NCI-H187 (cell line): ENCODE measurements around the gene MYO5B.
"Not testable (repeated sequence)": the region's sequence is repeated elsewhere in the genome, so short reads cannot be mapped to it uniquely, and the experiment has no call there.

Source experiments
- DNase-seq, 2 experiments: peaks; one replicate each; lab custom pipeline; 2025; lab: John Stamatoyannopoulos, UW

The MYO5B gene

DNA sequence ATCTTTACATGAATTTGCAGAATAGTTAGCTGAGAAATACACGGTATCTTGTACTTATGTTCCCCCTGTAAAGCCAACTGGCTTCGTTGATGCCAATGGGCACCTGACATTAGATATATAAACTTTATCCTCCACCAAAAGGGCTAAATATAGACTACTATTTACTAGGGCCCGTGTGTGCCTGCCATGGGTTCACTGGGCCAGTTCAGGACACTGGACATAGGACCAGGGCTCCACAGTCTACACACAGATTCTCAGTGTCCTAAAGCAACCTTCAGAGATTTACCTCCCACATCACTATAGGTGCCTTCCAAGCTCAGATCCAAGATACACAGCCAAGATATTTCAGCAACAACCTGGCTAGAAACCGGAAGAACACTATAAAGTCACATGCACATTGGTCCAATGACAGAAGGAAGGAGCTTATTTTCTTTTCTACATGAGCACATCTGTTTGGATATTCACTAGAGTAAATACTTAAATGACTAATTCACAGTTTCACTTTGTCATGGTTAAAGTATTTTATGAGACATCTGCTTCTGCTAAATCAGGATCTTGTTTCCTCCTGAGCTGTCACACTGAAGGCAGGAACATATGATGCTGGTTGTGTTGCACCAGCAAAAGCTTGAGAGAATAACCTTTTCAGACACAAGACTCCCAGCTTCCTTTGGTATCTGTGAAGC is 95.1 kb downstream of the MYO5B start:
- DNase-seq = no peak

DNA sequence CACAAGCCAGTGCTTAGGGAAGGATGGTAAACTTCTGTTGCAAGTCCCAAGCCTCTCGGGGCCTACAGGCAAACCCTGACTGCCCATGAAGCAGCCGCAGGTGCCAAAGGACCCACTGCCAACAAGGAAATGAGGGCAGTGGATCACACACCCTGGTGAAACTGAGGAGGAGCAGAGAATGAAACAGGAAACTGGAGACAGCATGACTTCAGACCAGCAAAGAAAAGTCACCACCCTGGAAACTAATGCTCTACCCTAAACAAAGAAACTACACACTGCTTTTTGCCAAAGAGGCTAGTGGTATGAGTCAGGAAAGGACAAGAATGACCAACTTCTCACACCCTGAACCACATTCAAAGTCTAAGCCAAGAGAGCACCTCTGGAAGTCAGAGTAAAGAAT is 97.2 kb downstream of the MYO5B start:
- no peak for DNase-seq

DNA sequence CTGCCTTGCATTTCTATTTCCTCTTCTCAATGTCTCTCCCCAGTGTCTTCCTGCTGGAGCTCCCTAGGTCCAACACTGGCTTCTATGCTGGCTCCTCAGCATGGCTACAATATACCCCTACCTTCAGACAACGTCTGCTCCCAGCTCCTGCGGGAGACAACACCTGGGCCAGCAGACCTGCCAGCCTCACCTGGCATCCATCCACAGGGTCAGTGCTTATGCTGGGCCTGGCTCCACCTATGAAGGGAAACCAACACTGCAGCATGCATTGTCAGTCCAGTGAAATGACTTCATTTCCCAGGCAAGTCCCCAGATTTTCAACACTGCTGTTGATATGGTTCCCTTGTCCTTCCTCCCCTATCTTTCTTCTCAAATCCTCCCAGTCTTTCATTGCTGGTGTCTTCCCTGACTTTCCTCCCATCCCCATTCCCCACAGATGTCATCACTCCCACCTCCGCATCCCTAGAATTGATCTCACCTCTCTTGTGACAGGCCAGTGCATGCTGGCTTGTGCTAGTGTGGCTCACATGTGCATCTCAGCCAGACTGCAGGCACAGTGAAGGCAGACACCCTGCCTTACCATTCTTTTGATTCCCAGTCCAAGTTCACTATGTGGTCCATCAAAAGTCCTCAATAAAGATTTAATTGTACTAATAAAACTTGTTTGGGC is 98.0 kb downstream of the MYO5B start:
- no peak for DNase-seq

DNA sequence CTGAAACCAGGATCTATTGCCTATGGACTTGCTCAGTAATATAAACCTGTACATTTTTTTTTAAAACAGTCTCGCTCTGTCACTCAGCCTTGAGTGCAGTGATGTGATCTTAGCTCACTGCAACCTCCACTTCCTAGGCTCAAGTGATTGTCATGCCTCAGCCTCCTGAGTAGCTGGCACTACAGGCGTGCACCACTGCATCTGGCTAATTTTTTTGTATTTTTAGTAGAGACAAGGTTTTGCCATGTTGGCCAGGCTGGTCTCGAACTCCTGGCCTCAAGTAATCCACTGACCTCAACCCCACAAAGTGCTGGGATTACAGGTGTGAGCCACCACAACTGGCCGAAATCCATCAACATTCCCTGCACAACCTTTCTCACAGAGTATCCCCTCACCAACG is 100.2 kb downstream of the MYO5B start:
- not testable (repeated sequence) for DNase-seq

DNA sequence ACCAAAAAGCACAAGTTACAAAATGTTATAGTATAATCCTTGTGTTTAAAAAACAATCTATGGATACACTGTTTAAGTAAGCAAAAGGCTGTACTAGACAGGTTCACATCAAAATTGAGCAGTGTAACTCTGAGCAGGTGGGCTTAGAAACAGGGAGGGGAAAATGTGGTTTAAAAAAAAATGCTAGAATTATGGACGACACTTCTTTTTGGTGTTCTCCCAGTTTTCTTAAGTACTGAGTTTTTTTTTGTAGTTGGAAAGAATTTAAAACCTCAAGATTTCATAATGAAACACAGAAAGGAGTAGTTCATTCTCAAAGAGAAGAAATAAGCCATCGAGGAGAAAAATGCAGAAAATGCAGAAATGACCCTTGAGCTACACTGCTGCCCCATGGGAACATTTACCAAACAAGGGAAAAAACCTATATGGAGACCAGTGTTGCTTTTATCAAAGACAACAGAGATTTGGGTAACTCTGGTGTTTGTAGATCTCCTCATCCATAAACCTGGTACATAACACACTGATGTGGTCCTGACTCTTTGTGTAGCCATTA is 100.7 kb downstream of the MYO5B start:
- DNase-seq = no peak

DNA sequence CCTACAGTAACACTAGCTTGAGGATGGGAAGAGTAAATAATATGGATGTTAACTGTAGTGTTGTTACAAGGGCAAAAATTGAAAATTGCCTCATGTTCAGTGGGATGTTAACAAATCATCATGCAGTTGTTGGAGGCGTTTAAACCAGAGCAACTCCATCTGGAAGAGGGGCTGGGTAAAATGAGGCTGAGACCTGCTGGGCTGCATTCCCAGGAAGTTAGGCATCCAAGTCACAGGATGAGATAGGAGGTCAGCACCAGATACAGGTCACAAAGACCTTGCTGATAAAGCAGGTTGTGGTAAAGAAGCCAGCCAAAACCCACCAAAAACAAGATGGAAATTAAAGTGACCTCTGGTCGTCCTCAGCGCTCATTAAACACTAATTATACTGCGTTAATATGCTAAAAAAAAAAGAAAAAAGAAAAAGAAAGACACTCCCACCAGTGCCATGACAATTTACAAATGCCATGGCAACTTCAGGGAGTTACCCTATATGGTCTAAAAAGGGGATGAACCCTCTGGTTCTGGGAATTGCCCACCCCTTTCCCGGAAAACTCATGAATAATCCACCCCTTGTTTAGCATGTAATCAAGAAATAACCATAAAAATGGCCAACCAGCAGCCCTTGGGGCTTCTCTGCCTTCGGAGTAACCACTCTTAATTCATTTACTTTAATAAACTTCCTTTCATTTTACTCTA is 101.4 kb downstream of the MYO5B start:
- DNase-seq = no peak

DNA sequence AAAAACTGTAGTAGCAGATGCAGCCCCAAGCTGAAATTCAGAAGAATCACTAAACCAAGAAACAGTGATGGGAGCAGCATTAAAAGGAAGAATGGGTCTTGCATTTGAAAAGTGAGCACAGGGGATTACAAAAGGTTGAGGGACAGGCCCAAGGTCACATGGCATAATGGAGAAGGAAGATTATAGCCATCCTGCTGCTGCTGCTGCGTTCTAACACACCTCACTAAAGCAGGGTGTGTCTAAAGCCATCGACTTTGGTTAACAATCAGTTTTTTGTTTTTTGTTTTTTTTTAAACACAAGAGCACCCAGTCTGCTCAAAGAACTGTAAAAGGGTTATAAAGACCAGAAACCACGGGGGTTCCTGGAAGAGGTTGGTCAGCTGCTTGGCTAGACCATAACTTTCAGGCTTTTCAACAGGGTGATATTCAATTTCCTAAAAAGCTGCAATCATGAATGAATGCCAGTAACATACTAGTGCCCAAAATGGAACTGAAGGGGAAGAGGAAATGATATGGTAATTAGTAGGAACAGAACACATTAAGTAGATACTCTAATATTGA is 102.6 kb downstream of the MYO5B start:
- no peak for DNase-seq

DNA sequence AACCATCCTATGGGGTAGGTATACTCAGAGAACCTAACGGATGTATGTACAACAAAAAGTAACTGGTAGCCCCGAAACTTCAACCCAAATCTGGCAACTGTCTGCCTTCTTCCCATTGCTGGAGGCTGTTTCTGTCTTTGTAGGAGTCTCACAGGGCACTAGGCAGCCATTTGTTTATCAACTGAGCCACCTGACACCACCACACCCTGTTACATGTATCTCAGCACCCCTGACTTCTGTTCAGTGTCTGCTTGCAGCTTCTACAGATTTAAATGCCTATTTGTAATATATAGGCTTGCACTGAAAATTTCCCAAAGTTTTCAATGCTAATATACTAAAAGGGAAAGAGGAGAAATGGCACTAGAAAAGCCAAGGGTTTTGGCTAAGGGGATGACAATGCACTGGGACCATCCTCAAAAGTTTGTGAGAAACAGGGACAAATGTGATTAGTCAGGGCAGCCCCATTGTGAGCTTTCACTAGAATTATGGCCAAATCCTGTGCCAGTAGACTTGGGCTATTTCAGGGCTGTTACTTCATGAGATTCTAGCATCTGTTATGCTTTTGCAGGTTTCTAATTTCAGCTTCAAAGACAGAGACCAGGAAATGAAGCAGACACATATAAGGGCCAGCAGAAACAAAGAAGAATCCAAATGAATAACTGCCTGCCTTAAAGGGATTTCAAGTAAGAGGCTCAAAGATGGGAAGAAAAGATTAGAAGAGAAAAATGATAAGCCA is 103.3 kb downstream of the MYO5B start:
- DNase-seq = no peak

DNA sequence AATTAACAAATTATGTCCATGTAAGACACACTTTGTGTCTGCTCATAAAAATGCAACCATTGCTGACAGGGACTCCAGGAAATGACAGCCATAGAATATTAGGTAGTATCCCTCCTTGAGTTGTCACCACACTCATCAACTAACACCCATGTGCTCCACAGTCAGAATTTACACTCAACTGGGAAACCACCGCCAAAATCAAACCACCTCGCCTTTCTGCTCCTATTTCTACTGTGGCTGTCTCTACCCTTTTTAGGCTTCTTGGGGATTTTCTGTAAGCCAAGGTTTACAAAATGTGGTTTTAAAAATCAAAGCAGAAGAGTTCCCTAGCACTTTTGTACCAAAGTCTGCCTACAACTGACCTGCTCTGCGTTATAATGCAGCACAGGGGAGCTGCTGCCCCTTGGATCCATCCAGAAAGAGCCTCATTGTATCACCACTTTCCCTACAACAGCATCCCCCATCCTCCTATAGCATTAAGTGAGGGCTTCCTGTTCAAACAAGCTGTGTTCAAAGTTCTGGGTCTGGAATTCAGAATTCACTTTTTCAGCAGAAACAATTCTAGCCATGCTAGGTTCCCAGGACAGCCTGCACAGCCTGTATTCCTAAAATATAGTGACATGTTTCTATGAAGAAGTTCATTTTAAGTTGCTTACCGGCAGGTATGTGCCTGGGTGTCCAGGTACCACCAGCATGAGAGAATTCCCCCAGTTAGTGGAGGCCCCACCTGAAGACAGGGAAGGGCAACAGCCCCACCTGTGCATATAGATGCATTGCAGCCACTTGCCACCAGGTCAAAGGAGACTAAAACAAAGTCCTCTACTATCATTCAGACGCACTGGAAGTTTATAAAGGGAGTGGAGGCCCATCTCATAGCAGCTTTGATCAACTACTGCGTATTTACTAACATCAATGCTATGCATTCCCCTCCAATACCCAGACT is 104.3 kb downstream of the MYO5B start:
- no peak for DNase-seq

DNA sequence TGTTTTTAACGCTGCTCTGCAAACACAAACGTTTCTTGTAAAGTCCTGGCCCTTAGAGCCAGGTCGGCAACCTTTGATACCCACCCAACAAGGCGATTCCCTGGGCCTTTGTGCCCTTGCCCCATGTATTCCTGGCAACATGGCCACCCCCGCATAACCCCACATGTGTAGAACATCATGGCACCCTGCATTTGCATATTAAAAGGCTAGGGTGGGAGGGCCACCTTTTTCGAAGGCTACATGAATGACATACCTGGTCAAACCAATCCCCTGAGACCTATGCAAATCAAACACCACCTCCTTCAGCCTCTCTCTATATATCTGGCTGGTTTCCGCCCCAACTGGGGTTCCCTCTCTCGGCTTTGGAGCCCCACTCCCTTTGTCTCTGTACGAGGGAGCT is 105.2 kb downstream of the MYO5B start:
- DNase-seq = no peak

DNA sequence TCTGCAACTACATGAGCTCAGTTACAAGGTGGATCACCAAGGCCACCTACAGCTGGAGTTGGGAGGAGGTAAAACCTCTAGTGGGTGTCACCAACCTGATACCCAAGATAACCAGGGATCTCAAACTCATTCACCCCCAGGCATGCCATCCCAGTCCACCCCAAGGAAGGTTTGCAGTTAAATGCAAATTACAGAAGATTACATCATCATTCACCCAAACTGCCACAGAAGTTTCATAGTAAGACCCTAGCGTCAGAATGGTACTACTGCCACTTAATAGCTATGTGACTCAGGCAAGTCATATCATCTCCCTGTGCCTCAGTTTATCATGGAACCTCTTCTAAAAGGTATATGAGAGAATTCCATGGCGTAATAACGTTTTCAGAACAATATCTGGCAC is 111.2 kb downstream of the MYO5B start:
- DNase-seq = no peak

DNA sequence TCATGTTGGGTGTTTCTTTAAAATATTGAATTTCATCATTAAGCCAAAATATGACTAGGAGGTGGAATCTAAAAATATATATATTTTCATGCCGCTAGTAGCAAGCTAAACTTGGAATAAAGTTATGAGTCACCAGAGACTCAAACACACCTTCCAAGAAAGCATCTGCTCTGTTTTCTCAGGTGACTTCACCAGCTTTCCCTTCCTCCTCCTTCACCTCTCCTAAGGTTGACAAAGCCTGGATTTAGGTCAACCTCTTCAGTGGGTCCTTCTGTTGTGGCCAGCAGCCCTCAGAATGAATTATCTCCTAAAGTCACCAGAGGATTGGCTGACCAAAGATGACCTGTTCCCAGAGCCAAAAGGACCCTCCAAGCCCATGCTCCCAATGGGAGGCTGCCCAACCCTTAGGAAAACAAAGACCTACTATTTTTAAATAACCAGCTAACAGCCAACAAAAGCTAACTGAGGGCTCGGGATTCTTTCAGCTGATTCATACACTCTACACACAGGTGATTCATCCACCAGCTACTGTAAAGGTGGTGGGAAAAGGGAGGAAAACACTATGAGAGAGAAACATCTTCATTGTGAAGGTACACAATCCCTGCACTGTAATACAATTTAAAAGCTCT is 113.9 kb downstream of the MYO5B start:
- DNase-seq = no peak

DNA sequence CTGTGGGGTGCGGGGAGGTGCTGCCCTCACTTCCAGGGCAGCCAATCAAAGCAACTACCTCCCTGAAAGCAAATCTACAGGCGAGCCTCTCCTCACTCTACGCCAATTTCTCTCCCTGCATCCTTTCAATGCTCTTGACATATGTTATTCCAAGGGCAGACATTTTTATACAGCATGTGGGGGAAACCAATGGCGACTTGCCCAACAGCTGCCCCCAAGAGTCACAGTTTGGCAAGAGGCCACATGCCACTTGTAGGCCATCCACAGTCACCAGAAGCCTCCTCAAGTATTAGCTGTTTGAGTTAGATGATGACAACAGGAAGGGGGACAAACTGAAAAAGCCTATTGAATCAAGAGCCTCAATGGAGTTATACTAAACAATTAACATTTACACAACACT is 114.6 kb downstream of the MYO5B start:
- no peak for DNase-seq

DNA sequence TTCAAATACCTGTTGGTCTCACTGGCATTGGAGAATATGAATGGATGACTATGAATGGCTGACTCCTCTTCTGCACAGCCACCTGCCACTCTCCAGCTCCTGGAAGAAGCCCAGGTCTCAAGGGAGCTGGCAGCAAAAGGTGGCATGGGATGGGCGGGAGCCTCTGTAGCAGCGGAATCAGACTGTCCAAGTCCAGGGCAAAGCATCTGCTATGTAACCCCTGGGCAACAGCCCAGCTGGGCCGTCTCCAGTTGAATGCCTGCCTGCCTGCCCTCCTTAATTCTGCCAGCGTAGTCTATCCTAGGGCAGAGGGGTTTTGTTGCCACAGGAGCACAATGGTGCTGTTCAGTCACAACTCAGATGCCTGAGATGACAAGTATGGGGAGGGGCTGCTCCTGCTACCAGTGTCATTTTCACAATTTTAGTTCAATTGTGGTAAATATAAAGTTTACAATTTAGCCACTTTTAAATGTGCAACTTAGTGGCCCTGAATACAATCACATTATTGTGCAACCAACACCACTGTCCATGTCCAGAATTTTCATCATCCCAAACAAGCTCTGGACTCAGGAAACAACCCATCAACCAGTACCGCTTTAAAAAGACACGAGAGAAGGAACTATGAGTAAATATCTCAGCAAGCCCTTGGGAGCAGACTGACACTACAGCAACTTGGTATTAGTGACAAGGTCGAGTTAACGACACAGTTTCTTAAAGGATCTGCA is 115.2 kb downstream of the MYO5B start:
- DNase-seq = no peak

DNA sequence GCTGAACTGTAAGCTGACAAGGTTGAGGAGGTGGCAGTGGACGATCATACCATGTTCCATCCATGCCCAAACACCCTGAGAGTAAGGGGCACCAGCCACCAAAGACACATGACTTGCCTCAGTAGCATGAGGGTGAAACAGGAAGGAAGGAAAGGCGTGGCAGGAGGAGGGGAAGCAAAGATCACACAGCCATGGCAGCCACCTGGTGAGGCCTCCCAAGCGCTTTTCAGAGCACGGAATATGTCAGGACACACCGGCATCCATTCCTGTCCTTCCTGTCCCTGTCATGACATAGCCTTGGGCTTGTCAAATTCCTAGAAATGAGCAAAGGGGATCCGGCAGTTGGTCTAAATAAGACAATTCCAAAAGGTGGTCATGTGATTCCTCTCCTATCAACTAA is 118.7 kb downstream of the MYO5B start:
- DNase-seq = no peak

DNA sequence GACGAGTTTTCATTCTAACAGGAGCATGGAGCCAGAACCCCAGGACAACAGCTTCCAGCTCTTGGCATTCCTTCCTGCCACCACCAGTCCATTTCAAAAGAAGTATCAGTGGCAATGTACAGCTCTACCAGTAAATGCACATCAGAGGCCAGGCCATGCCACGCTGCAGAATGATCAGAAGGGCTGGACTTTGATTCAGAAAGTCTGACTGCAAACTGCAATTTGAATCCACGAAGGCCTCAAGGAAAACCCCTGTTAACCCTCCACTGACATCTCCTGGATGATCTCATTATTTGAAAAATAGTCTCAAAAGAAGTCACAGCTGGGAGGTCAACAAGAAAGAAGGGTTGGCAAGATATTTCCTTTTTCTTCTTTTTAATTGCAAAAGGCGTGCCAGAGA is 119.2 kb downstream of the MYO5B start:
- DNase-seq = no peak

DNA sequence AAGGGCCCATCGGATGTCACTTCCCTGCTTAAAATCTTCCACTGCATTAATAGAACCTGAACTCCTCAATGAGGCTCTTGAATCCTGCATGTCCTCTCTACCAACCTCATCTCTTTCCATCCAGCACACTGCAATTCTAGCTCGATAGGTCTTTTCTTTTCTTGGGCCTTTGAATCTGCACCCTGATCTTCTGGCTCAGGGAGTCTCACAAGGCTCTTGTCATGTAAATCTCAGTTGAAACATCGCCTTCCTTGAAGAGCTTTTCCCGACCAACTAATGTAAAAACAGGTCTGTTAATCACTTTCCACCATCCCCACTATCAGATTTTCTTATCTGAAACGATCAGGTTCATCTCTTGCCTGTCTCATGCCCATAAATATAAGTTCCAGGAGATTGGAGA is 120.5 kb downstream of the MYO5B start:
- DNase-seq = no peak

DNA sequence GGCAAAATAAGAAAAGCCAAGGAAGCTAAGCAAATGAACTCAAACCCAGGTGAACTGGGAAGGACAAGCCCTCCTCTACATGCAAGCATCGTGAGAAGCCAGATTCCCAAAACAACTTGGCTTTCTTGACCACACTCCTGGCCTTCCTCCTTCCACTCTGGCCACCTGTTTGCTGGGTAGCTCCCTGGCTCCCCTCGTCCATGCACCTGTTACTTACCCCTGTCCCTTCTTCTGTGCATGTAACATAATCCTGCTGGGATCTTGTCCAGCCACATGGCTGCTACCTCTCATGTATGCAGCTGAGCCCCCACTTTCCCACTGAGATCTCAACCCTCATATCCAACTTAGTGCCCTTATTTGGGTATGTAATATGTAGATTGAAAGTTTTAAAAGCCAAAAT is 121.6 kb downstream of the MYO5B start:
- DNase-seq = no peak

DNA sequence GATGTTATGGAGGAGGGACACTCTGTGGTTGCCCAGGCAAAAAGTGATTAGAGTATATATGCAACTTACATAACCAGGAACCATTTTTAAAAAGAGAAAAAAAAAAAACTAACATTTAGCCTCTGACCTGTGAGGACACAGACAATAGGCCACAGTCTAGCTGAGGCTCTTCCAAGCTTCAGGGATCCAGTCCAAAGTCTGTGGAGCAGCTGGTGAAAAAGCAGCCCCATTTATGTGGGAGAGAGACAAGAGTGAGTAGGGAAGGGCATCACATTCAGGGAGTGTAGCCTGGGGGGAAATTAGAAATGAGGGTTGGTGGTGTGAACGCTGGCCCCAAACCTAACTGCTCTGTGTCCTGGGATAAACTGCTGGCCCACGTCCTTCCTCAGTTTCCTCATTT is 122.8 kb downstream of the MYO5B start:
- no peak for DNase-seq

DNA sequence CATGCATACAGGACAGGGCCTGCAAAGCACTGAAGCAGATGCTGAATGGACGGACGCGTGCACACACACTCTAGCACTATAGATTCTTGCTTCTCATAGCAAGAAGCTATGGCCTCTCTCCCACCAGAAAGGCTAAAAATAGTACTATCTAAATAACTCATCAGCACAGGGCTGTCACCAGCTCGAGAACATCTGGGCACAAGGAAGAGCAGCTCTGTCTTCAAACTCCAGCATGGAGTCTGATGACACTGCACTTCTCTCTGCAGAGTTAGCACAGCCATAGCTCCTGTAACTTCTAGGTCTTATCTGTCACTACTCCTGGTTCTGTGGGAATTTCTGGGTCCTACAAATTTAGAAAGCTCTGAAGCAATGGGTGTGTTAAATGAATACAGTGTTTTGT is 123.5 kb downstream of the MYO5B start:
- no peak for DNase-seq
